Left cardiac atrium (tissue), 4 donors: ENCODE data around the gene THAP8. TPM values are rescaled to one million over a fixed set of nuclear protein-coding genes. Genes with fewer than 3 reads are reported as not detected.

Experiments used
- ATAC-seq, 2 donors: fragments of 200-7000 bp; cut with Tn5 transposase; one replicate each; pipeline ENCODE4 v1.9.1; 2020; ENCODE audit warnings: mild to moderate bottlenecking in 2 of 2, moderate library complexity in 2 of 2
- DNase-seq: peaks from one replicate; pipeline ENCODE4 v3.0.0-alpha.2; 2020
- intact Hi-C, 2 donors: fragments of 100-400 bp; cut with DNase I; formaldehyde crosslinking; loops; one replicate each; pipeline versions ENCODE4 v1.14.1 to v1.15.1; 2022 to 2023
- total RNA-seq, 2 donors: library from RNA; stranded (reverse); fragmentation: NEBNext Ultra II Directional; extraction: Animal tissue kit (Norgen Biotek cat#: 25700); gene quantifications; one replicate each; pipeline ENCODE4 v1.2.1, GENCODE V29; 2021
- donor health status: DM: no; HTN: yes; CAD: no.
- donor health status: DM: no; HTN: yes; CAD: no; lungs with severe emphysema.
- donor health status: DM: yes; HTN: yes; CAD: no.
- donor health status: Dilated cardiomyopathy.

The THAP8 gene
- total RNA-seq, 2 donors from 2014 or later = 2.3 to 4.4 TPM

DNA sequence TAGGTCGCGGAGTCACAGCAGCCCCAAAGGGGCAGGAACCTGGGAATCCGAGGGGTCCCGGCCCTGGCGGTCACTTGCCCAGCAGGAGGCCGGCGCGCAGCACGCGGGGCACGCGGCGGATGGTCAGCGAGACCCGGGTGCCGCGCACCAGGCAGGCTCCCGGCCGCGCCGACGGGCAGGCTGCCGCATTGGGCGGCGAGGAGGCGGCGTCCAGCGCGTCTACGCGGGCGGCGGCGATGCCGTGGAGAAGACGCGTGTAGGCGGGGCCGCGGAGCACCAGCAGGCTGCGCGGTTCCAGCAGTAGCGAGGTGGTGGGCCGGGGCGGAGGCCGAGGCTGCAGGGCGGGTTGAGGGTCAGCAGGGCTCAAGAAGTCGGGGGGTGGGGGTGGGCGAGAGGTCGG, 44.9 kb downstream of the THAP8 start:
- DNase-seq (peak; percentile 81), ATAC-seq (peak; percentile 60 to 73)
- intact Hi-C loops = no loop called here

DNA sequence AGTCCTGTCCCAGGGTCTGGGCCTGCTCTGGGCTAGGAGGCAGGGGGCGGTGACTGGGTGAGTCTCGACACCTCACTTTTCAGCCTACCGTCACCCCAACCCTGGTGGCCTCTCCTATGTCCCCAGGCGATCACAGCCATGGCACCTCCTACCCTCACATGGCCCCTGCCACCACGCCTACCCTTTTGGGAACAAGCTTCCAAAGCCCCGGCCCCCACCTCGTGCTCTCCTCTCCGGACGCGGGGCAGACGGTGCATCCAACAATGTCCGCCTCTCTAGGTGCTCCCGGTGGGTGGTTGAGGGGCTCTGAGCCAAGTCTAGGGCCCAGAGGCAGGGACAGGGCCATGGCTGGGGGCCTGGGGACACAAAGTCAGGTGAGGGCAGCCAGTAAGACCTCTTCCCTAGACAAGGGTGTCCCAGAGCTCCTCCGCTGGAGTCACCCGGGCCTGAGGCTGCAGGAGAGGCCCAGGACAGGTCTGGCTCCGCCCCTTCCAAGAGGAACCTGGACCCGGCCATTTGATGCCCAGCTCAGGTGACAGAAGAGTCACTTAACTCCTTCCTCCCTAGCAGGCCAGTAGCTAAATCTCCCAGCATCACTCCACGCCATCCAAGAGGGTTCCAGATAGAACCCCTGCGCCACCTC, 45.6 kb downstream of the THAP8 start, which contains the start of gene SYNE4:
Gene SYNE4 (minus strand): TSS at position 478 of the 643 bp plus-strand sequence. CDS start 132 bp downstream, at position 346.
- DNase-seq = no peak
- intact Hi-C loops = no loop called here
- peak in 1 of 2 donors; percentile 7 for ATAC-seq

DNA sequence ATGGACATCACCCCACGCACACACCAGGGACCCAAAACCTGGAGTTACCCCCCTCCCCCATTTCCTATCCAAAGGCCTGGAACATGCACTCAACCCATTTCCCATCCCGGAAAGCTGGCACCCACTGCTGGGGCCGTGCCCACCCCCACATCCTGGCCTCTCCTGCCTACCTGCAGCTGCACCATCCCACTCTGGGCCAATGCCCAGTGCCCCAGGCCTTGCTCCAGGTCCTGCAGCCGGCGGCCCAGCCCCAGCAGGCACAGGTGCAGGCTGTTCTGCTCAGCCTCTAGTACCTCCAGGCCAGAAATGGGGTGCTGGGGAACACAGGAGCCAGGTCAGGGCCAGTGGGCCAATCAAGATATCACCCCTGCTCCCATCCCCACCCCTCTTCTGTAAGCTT, 47.1 kb downstream of the THAP8 start:
- DNase-seq (no peak), ATAC-seq (no peak)
- intact Hi-C loops = no loop called here

DNA sequence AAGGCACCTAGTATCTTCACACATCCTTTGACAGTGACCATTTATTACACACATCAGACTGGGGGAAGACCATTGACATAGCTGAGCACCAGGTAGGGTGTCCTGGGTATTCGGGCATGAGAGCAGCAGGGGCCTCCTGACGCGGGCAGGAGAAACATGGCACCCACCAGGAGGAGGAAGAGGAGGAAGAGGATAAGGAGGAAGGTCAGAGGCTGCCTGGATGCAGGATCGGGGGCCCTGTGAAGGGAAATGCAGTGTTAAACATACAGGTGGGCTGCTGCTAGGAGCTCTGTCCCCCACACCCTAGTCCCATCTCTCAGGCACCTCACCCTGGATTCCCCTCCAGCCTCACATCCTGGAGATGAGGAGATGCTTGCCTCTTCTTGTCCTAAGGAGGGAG, 50.8 kb downstream of the THAP8 start:
- ATAC-seq (no peak), DNase-seq (no peak)
- intact Hi-C loops = no loop called here

DNA sequence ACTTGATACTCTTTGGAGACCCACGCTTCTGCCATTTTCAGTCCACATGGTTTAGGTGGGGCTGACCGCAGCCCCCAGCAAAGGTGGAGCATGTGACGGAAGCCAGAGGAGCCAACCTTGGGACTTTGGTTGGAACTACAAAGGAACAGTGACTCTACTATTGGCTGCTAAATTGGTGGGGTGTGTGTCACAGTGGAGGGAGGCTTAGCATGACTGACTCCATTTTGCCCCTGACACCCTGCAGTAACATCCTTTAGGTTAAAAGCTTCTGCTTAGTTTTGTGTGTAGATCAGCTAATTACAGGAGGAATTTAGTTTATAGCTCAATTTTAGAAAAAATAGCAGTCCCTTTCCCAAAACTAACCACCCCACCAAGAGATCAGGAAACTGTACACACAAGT, 52.5 kb downstream of the THAP8 start:
- intact Hi-C loops = no loop called here
- ATAC-seq = no peak
- DNase-seq = no peak

DNA sequence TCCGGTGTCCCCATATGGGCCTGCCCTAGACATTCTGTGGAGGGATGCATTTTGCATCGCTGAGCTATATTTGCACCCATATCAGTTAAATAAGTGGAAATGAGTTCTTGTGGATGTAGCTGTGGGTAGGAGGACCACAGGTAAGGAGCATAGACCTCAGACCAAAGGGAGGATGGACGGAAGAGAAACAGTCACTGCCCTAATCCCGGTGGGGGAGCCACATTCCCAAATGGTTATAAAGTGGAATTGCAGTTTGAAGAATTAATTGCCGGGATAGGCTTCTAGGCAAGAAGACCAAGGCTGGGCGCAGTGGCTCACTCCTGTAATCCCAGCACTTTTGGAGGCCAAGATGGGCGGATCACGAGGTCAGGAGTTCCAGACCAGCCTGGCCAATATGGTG, 57.3 kb downstream of the THAP8 start:
- DNase-seq (no peak), ATAC-seq (no peak)
- intact Hi-C loops = no loop called here

DNA sequence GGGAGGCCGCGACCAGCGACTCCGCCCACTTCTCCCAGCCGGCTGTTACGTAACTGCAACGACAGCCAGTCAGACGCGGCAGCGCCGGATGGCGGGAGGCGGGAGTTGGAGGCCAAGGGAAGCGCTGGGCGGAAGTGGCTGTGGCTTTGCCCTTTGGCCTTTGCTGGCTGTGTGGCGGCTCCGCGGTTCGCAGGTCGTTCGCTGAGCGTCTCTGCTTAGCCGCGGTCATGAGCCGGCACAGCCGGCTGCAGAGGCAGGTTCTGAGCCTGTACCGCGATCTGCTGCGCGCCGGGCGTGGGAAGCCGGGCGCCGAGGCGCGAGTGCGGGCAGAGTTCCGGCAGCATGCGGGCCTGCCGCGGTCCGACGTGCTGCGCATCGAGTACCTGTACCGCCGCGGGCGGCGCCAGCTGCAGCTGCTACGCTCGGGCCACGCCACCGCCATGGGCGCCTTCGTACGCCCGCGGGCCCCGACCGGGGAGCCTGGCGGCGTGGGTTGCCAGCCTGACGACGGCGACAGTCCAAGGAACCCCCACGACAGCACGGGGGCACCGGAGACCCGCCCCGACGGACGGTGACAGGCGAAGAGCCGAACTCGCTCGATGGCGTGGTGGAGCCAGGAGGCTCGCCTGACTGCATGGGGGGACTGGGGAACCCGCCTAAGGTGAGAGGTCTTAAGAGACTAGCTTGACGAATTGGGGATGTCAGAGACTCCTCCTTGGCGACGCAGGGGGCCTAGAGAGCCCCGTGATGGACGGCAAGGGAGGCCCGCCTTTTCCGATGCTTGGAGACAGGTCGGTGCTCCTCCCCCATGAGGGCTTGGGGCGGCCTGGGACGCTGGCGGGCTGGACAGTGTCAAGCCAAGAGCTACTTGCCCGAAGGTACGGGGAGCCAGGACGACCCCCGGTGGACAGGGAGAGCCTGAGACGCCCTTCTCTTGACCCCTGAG, 58.8 kb downstream of the THAP8 start, which contains the start of gene SDHAF1:
Gene SDHAF1 (plus strand): TSS at position 141 of the 946 bp plus-strand sequence. CDS start 87 bp downstream, at position 228.
- intact Hi-C loops = no loop called here
- DNase-seq = peak; percentile 99
- peak; percentile 96 to 97 for ATAC-seq

DNA sequence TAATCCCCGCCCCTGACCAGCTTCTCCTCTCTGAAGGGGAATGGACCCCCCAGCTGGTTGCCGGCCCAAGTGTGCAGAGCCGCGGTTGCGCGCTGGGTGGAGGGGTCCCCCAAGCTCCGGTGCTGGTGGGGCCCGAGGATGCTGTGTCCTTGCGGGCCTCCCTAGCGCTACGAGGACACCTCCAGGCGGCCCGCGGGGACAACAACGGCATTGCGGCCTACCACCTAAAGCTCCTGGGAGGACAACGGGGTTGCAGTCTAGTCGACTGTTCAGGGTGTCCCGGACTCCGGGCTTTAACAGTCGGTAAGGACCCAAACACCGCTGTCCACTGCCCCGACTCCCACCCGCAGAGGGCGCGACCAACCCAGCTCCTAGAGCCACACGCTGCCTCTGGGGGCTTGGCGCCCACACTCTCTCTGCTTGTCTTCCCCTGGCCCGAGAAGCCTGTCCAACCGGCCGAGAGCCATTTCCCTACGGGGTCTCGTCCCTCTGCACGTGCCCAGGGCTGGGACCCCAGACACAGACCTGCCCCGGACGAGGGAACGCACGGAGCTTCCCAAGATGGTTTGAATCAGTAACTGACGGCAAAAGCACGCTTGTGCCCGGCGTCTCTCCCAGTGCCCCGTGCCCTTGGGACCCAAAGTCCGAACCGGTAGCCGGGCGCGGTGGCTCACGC, 60.0 kb downstream of the THAP8 start:
- intact Hi-C loops = no loop called here

DNA sequence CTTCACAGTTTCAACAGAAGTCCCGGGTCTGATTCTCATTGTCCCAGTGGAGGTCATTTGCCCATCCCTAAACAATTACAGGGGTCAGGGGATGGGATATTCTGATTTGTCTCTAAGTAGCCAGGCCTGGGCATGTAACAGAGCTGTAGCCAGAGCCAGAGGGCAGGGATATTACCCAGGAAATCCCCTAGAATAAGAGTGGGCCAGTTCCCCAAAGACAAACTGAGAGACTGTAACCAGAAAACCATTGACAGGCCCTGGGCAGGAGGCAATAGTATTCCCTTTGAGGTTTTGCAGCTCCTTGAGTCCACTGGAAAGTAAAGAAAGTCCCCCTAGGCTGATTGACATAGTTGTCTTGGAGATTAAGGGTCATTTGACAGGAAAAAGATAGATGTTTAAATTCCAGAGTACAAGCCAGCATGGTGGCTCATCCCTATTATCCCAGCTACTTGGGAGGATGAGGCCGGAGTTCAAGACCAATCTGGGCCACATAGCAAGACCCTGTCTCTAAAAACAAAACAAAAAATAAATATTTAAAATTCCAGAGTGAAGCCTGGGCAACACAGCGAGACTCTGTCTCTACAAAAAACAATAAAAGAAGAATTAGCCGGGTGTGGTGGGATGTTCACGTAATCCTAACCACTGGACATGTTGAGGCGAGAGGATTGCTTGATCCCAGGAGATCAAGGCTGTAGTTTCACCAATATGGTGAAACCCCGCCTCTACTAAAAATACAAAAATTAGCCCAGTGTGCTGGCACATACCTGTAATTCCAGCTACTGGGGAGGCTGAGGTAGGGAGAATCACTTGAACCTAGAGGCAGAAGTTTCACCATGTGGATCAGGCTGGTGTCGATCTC, 60.9 kb downstream of the THAP8 start:
- DNase-seq (no peak), ATAC-seq (no peak)
- intact Hi-C loops = no loop called here

More for the DNA sequence above, 60.0 kb downstream of the THAP8 start:
- ATAC-seq = no peak
- peak; percentile 52 for DNase-seq

DNA sequence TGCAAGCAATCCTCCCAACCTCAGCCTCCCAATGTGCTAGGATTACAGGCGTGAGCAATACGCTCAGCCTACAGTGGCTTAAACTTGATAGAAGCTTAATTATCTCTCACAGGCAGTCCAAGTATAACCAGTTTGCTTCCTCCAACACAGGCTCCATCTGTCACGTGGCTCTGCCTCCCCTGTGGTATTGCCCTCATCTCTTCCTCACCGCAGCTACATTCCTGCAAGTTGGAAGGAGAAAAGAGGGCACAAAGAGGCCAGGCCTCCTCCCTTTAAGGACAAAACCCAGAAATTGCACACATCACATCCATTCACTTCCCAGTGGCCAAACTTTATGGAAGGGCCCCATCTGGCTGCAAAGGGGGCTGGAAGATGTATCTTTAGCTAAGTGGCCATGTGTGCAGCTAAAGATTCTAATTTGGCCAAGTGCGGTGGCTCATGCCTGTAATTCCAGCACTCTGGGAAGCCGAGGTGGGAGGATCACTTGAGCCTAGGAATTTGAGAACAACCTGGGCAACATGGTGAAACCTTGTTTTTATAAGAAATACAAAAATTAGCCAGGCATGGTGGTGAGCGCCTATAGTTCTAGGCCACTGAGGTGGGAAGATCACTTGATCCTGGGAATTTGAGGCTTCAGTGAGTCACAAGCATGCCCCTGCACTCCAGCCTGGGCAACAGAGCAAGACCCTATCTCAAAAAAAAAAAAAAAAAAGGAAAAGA, 62.2 kb downstream of the THAP8 start:
- ATAC-seq (no peak), DNase-seq (no peak)
- intact Hi-C loops = no loop called here

DNA sequence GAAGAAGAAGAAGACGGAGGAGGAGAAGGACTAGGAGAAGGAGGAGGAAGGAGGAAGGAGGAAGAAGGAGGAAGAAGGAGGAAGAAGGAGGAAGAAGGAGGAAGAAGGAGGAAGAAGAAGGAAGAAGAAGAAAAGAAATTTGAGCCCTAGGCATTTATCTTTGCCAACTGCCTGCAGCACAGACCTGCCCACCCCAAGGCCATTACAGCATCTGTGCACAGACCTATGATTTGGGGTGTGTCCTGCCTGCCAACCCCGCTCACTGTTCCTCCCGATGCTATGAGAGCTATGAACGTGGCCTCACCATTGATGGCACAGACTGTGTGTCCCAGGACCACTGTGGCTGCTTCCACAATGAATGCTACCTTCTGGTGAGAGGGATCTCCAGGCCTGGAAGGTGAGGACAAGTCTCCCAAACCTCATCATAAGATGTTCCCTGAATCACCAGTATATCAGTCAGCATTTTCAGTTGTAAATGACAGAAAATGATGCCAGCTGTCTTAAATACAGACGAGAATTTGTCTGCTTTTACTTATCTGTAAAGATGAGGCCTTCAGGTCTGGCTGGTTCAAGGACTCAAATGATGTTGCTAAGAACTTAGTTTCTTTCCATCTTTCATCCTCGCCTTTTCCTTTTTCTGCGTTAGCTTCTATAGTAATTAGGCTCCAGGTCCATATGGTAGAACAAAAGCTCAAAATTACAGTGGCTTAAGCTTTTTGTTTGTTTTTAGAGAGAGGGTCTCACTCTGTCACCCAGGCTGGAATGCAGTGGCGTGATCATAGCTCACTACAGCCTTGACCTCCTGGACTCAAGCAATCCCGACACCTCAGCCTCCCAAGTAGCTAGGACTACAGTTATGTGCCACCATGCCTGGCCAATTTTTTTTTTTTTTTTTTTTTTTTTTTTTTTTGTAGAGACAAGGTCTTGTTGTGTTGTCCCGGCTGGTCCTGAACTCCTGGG, 63.0 kb downstream of the THAP8 start:
- no peak for ATAC-seq
- no peak for DNase-seq
- intact Hi-C loops = no loop called here

DNA sequence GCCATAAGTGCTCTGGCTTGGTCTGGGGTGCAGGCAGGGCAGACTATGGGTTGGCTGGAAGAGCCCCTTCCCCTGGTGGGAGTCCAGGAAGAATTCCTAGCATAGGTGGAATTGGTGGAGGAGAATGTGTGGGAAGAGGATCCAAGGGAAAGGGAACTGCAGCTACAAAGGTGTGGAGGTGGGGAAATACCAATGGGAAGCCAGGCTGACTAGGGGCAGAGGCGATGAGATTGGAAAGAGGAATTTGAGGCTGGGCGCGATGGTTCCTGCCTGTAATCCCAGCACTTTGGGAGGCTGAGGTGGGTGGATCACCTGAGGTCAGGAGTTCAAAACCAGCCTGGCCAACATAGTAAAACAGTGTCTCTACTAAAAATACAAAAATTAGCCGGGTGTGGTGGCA, 63.9 kb downstream of the THAP8 start:
- DNase-seq (no peak), ATAC-seq (no peak)
- intact Hi-C loops = no loop called here

DNA sequence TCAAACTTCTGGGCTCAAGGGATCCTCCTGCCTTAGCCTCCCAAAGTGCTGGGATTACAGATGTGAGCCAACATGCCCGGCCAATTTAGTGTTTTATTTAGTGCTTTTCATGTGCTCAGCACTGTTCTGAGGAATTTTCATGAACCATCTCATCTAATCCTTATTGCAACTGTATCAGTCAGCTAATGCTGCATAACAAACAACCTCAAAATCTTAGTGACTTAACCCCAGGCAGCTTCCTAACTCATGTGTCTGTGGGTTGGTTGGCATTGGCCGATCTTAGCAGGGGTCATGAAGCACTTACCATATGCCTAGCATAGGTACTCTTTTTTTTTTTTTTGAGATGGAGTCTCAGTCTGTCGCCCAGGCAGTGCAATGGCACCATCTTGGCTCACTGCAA, 65.3 kb downstream of the THAP8 start:
- DNase-seq (no peak), ATAC-seq (no peak)
- intact Hi-C loops = no loop called here

DNA sequence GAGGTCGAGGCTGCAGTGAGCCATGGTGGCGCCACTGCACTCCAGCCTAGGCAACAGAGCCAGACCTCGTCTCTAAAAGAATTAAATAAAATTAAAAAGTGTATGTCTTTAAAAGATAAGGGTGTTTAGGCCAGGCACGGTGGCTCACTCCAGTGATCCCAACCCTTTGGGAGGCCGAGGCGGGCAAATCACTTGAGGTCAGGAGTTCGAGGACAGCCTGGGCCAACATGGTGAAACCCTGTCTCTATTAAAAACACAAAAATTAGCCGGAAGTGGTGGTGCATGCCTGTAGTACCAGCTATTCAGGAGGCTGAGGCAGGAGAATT, 66.6 kb downstream of the THAP8 start:
- DNase-seq = no peak
- ATAC-seq = no peak
- intact Hi-C loops = no loop called here

DNA sequence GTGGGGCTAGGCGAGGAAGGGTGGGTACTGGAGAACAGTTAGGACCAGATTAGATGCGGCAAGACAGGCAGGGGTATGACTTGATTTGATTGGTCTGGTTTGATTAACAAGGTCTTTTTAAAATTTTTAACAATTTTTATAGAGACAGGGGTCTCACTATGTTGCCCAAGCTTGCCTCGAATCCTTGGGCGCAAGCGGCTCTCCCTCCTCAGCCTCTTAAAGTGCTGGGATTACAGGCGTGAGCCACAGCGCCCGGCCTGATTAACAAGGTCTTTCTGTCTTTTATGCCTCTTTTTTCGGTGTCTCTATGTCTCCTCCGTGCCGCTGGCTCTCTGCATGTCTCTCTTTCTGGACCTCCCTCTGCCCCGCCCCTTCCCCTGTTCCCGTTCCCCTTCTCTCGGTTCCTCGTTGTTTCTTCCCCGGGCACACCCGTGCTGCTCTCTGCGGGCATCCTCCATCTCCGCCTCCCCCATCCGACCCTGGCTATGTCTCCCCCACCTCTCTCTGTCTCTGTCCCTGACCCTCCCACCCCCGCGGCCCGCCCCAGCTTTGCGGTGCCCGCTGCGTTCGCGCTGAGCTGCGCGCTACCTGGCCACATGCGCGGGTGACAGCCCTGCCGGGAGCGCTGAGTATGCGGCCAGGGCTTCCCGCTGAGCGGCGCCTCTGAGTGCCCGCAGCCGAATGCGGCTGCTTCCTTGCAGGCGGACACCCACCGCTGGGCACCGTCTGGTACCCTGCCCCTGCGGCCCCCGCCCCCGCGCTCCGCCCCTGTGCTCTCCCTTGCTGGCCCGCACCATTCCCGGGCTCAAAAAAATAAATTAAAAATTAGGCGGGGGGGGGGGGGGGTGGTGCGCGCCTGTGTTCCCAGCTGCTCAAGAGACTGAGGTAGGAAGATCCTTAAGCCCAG, 67.2 kb downstream of the THAP8 start:
- peak in 1 of 2 donors; percentile 69 for ATAC-seq
- intact Hi-C loops = no loop called here
- no peak for DNase-seq

DNA sequence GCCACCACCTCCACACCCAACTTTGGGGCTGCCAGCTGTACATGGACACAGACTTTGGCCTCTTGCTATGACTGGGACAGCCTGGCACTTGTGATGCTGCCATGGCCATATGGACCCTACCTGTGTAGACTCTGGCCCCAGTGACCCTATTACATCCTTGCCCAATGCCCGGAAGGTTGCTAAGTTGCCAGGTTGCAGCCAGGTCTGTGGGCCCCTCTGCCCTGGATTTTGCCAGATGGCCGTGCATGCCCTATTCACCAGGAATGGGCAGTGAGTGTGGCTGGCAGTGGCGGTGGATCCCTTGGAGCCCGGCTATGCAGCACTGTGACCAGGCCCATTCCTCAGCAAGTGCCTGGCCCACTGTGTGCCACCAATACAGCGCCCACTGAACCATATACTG, 68.0 kb downstream of the THAP8 start:
- intact Hi-C loops = no loop called here
- DNase-seq (no peak), ATAC-seq (no peak)
